AG04450 (cell line): ENCODE results near the gene WWOX. TPM values are rescaled to one million over a fixed set of nuclear protein-coding genes. Genes with fewer than 3 reads are reported as not detected.

Experiments
- CTCF ChIA-PET: fragments of 300-600, 350-600 bp; formaldehyde crosslinking; extraction: SDS; loops from one replicate; lab custom pipeline; 2022; ENCODE audit warnings: antibody characterized with exemption, inconsistent platforms; lab: Charles Lee
- POLR2A ChIA-PET: fragments of 350-600 bp; formaldehyde crosslinking; extraction: SDS; loops from one replicate; lab custom pipeline; 2021; ENCODE audit warnings: antibody characterized with exemption, inconsistent platforms; lab: Yijun Ruan, JAX
- DNase-seq: peaks from one replicate; pipeline ENCODE4 v3.0.0-alpha.2; 2011; ENCODE audit warnings: low read depth, low spot score
- H3K27ac ChIP-seq: one replicate; pipeline ENCODE4 v1.5.1; 2012; ENCODE audit warnings: low read depth, low read length, control low read depth
- H3K27me3 ChIP-seq: one replicate; pipeline ENCODE4 v1.6.0; 2012; ENCODE audit warnings: low read length; ENCODE audit not compliant: control insufficient read depth, insufficient read depth
- H3K4me3 ChIP-seq: 2 replicates; pipeline ENCODE4 v1.5.1; 2011; ENCODE audit warnings: mild to moderate bottlenecking, low read depth, low read length, control low read depth
- H3K9me3 ChIP-seq: 2 replicates; pipeline ENCODE4 v1.5.1; 2012; ENCODE audit warnings: low read length; ENCODE audit not compliant: control insufficient read depth, insufficient read depth
- CTCF ChIP-seq: IDR thresholded peaks from 2 replicates; pipeline ENCODE4 v1.5.1; 2011; ENCODE audit warnings: low read depth, low read length, control low read depth, inconsistent platforms
- polyA plus RNA-seq: library from polyadenylated mRNA; depleted of rRNA; stranded (reverse); fragments of >200 nt; gene quantifications from 2 replicates; pipeline ENCODE4 v1.2.3, GENCODE V29; 2011

The WWOX gene
- polyA plus RNA-seq, 1 experiment, result 2.1 TPM

- TF ChIP-seq CTCF, result no peak
- no peak for DNase-seq
- H3K27ac ChIP-seq, result no peak overlapping the region
- H3K9me3 ChIP-seq, result no peaks in the 10 kb centered on the region
- CTCF ChIA-PET, result no interaction called here
- POLR2A ChIA-PET, result no interaction called here
- H3K4me3 ChIP-seq, result no peak overlapping the region
- no peaks in the 10 kb centered on the region for H3K27me3 ChIP-seq
Measured at GRCh38 chr16:78230832-78231231, 131.4 kb downstream of the WWOX start.

- H3K4me3 ChIP-seq, result no peak overlapping the region
- H3K27me3 ChIP-seq, result no peaks in the 10 kb centered on the region
- peaks cover 9% of the 10 kb centered on the region for H3K9me3 ChIP-seq
- ChIA-PET POLR2A (no interaction called here), CTCF (interaction anchor here (0.6 to 5.0 kb wide), 21 partner anchors 9 to 1695 kb away, joined by 3 to 124 read pairs (median 3); no protein-coding TSS in a partner anchor)
- peak; percentile 27 for DNase-seq
- no peak overlapping the region for H3K27ac ChIP-seq
- TF ChIP-seq CTCF, result peak; percentile 91
Measured at GRCh38 chr16:78235168-78235800, 135.8 kb downstream of the WWOX start.

DNA sequence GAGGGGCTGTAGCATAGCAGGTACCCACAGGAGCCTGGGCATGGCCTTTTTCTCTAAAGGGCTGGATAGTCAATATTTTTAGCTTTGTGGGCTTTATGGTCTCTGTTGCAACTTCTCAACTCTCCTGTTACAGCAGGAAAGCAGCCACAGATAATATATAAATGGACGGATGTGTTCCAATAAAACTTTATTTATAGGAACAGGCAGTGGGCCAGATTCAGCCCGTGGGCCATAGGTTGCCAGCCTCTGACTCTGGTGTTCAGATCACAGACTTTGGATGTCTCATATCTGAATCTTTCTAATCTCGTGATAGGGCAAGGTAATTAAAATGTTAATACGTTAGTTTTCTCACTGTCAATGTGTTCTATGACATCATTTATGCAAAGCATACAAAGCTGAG lies 136.4 kb downstream of the WWOX start:
- ChIA-PET CTCF (interaction anchor here (0.6 to 5.0 kb wide), 5 partner anchors 40 to 179 kb away, joined by 3 to 124 read pairs (median 5); no protein-coding TSS in a partner anchor), POLR2A (no interaction called here)
- no peak for DNase-seq
- Histone ChIP-seq H3K27me3 (no peaks in the 10 kb centered on the region), H3K4me3 (no peak overlapping the region), H3K27ac (no peak overlapping the region), H3K9me3 (peaks cover 9% of the 10 kb centered on the region)
- TF ChIP-seq CTCF, result no peak

- Histone ChIP-seq H3K27ac (no peak overlapping the region), H3K4me3 (no peak overlapping the region), H3K9me3 (peaks cover 9% of the 10 kb centered on the region), H3K27me3 (no peaks in the 10 kb centered on the region)
- DNase-seq, result no peak
- TF ChIP-seq CTCF, result no peak
- CTCF ChIA-PET, result interaction anchor here (5.0 kb wide), 1 partner anchor 114 kb away, joined by 124 read pairs; no protein-coding TSS in a partner anchor
- POLR2A ChIA-PET, result no interaction called here
Measured at GRCh38 chr16:78237841-78238240, 138.4 kb downstream of the WWOX start.

GRCh38 chr16:78240459-78241222 lies 141.2 kb downstream of the WWOX start:
- H3K4me3 ChIP-seq, result no peak overlapping the region
- no peak overlapping the region for H3K27ac ChIP-seq
- DNase-seq, result no peak
- H3K9me3 ChIP-seq, result peaks cover 15% of the 10 kb centered on the region
- CTCF ChIA-PET, result no interaction called here
- no peak for TF ChIP-seq CTCF
- H3K27me3 ChIP-seq, result no peaks in the 10 kb centered on the region
- POLR2A ChIA-PET, result no interaction called here
